OCI-LY7 (cell line): ENCODE data around the gene NAT16.

Experiments used
- EZH2phosphoT487 ChIP-seq: fragments of 200-600 bp; sonication (generic); IDR thresholded peaks from 2 replicates; pipeline ENCODE4 v1.6.1; 2018; ENCODE audit warnings: low read depth, borderline replicate concordance, mild to moderate bottlenecking, mixed run types, antibody characterized with exemption, low read length, moderate library complexity, mixed read lengths
- TF ChIP-seq, protein P1 (sequence below): fragments of 200-600 bp; sonication (generic); conservative IDR thresholded peaks from 2 replicates; pipeline ENCODE4 v1.5.1; 2014; ENCODE audit warnings: mild to moderate bottlenecking, antibody characterized with exemption, low read length, moderate library complexity, mixed read lengths

GRCh38 chr7:101195884-101196283 lies 15.8 kb upstream of the NAT16 start:
- TF ChIP-seq, protein P1, sequence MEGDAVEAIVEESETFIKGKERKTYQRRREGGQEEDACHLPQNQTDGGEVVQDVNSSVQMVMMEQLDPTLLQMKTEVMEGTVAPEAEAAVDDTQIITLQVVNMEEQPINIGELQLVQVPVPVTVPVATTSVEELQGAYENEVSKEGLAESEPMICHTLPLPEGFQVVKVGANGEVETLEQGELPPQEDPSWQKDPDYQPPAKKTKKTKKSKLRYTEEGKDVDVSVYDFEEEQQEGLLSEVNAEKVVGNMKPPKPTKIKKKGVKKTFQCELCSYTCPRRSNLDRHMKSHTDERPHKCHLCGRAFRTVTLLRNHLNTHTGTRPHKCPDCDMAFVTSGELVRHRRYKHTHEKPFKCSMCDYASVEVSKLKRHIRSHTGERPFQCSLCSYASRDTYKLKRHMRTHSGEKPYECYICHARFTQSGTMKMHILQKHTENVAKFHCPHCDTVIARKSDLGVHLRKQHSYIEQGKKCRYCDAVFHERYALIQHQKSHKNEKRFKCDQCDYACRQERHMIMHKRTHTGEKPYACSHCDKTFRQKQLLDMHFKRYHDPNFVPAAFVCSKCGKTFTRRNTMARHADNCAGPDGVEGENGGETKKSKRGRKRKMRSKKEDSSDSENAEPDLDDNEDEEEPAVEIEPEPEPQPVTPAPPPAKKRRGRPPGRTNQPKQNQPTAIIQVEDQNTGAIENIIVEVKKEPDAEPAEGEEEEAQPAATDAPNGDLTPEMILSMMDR, result no peak
- TF ChIP-seq EZH2phosphoT487, result no peak
